Measurements from ENCODE around the gene GRIN2A. TPM values are rescaled to one million over a fixed set of nuclear protein-coding genes. Genes with fewer than 3 reads are reported as not detected.

The GRIN2A gene
- total and polyA plus RNA-seq, 2 of the 8 experiments (the other 6 are each of a cell fraction or from before 2014, with no cell fraction given) = 0.18 to 1.8 TPM

GRCh38 chr16:9824200-9825068 is 357.8 kb downstream of the GRIN2A start:
- Histone ChIP-seq H3K4ac (replicated peaks; ENCODE audit: insufficient read length, low read depth, low read length) (no peak overlapping the region), H3K18ac (ENCODE audit: extremely low read depth, low read length) (peak overlapping the region; percentile 49), H3K79me2 (ENCODE audit: control insufficient read depth in 1 of 2, insufficient read depth in 2 of 2, low read length in 2 of 2) (no peaks in the 10 kb centered on the region), H4K5ac (ENCODE audit: insufficient read length, low read depth, low read length) (no peak overlapping the region), H3K36me3 (ENCODE audit: control insufficient read depth in 2 of 4, insufficient read depth in 4 of 4, low read length in 3 of 4) (no peaks in the 10 kb centered on the region), H2BK120ac (replicated peaks; ENCODE audit: low read depth, low read length) (no peak overlapping the region), H4K20me1 (replicated peaks in 1 of 2; ENCODE audit: control insufficient read depth in 1 of 2, insufficient read depth in 2 of 2, low read length in 2 of 2) (no peaks in the 10 kb centered on the region), H3K4me1 (replicated peaks in 1 of 4; ENCODE audit: control insufficient read depth in 3 of 4, insufficient read depth in 4 of 4, low read length in 3 of 4) (peaks cover 12 to 39% (median 21%) of the 10 kb centered on the region in 4 experiments; a peak in 6 of 7 replicates), H4K91ac (replicated peaks; ENCODE audit: insufficient read length, low read length) (peak overlapping the region; percentile 12), H2BK12ac (ENCODE audit: low read depth, low read length) (peak overlapping the region; percentile 62; the same call in 1 of the 2 replicates), H2AK5ac (ENCODE audit: low read depth, low read length) (0 out of 2 replicates have a peak overlapping the region, but pooled peaks have one; percentile 68), H3K27me3 (replicated peaks in 1 of 4; ENCODE audit: control insufficient read depth in 3 of 4, extremely low read depth in 1 of 4, insufficient read depth in 3 of 4, low read length in 3 of 4) (peaks cover 1 to 4% (median 2%) of the 10 kb centered on the region in 4 experiments; a peak in 5 of 7 replicates), H3K14ac (ENCODE audit: insufficient read length) (no peak overlapping the region), H3K9ac (replicated peaks in 1 of 4; ENCODE audit: extremely low read depth in 1 of 4, low read depth in 3 of 4, low read length in 3 of 4) (no peak overlapping the region), H3K23ac (ENCODE audit: insufficient read length) (no peak overlapping the region), H2AFZ (ENCODE audit: low read length) (no peak overlapping the region), H3K4me3 (ENCODE audit: extremely low read depth in 1 of 4, insufficient read depth in 2 of 4, low read depth in 3 of 4, low read length in 4 of 4) (no peak overlapping the region), H3K4me2 (ENCODE audit: insufficient read depth in 1 of 2, low read depth in 2 of 2, low read length in 2 of 2) (no peak overlapping the region), H3K56ac (replicated peaks; ENCODE audit: insufficient read length, low read depth, low read length) (no peak overlapping the region), H3K23me2 (ENCODE audit: low read depth, low read length) (peaks cover 6% of the 10 kb centered on the region; the same call in 1 of the 2 replicates), H2BK5ac (ENCODE audit: low read depth, low read length) (no peak overlapping the region), H2BK15ac (ENCODE audit: low read length) (peak overlapping the region; percentile 35; the same call in 1 of the 2 replicates), H2BK20ac (ENCODE audit: low read length) (no peak overlapping the region), H4K8ac (ENCODE audit: extremely low read depth, insufficient read depth, low read length) (no peak overlapping the region), H3K27ac (ENCODE audit: low read depth, low read length) (no peak overlapping the region), H3K79me1 (ENCODE audit: low read depth, low read length) (no peaks in the 10 kb centered on the region), H3K9me3 (ENCODE audit: insufficient read depth in 2 of 2, low read depth in 1 of 2, low read length in 1 of 2) (no peaks in the 10 kb centered on the region)
- DNase-seq (ENCODE audit: low read depth in 1 of 2, low spot score in 2 of 2) (no peak), FAIRE-seq (no peak)
- 91% methylated on average over 12 of the region's 12 CpGs; no CpG with 5 or more reads in 1 of the 2 experiments for WGBS, 2 experiments (ENCODE audit: extremely low coverage in 1 of 2, insufficient coverage in 1 of 2, insufficient read length in 1 of 2, insufficient replicate concordance in 2 of 2, low coverage in 1 of 2, low lambda C conversion rate in 2 of 2, missing lambda C conversion rate in 1 of 2)
- POLR2A ChIA-PET (ENCODE audit: partially characterized antibody) = no interaction called here
- CTCF ChIA-PET (ENCODE audit: partially characterized antibody) = interaction anchor here (0.7 to 1.1 kb wide), 3 partner anchors 356 to 526 kb away, joined by 3 read pairs; partner anchors contain the start of gene GRIN2A
- no peak for TF ChIP-seq RBBP5 (IDR thresholded peaks at IDR 0.05; ENCODE audit: borderline replicate concordance, low read depth, low read length)
- no peak for TF ChIP-seq BACH1 (IDR thresholded peaks at IDR 0.05; ENCODE audit: low read length)
- TF ChIP-seq ASH2L (IDR thresholded peaks at IDR 0.05; ENCODE audit: low read length) = no peak
- no peak for TF ChIP-seq PHF8 (conservative IDR thresholded peaks at IDR 0.05; ENCODE audit: low read depth, low read length)
- TF ChIP-seq ATF2 (IDR thresholded peaks at IDR 0.05; ENCODE audit: low read length) = no peak
- no peak for TF ChIP-seq CTBP2 (IDR thresholded peaks at IDR 0.05; ENCODE audit: borderline replicate concordance, insufficient read depth, insufficient read length, low read length)
- TF ChIP-seq BCL11A (IDR thresholded peaks at IDR 0.05; ENCODE audit: low read depth in 2 of 2, low read length in 2 of 2) = no peak
- no peak for TF ChIP-seq NANOG (IDR thresholded peaks at IDR 0.05; ENCODE audit: insufficient read depth, low read depth, low read length, poor library complexity, severe bottlenecking)
- no peak for TF ChIP-seq JUN (IDR thresholded peaks at IDR 0.05; ENCODE audit: low read depth, low read length)
- no peak for TF ChIP-seq CHD1 (IDR thresholded peaks at IDR 0.05; ENCODE audit: low read depth, low read length)
